ENCODE measurements around the gene SECISBP2. TPM values are rescaled to one million over a fixed set of nuclear protein-coding genes. Genes with fewer than 3 reads are reported as not detected.
A peak's percentile ranks its signal among the peaks of the same experiment; 100 is the strongest.
"Not testable (repeated sequence)": the region's sequence is repeated elsewhere in the genome, so short reads cannot be mapped to it uniquely, and the experiment has no call there.

The SECISBP2 gene
- total RNA-seq, 1 donor from 2014 or later: 55.6 TPM

DNA sequence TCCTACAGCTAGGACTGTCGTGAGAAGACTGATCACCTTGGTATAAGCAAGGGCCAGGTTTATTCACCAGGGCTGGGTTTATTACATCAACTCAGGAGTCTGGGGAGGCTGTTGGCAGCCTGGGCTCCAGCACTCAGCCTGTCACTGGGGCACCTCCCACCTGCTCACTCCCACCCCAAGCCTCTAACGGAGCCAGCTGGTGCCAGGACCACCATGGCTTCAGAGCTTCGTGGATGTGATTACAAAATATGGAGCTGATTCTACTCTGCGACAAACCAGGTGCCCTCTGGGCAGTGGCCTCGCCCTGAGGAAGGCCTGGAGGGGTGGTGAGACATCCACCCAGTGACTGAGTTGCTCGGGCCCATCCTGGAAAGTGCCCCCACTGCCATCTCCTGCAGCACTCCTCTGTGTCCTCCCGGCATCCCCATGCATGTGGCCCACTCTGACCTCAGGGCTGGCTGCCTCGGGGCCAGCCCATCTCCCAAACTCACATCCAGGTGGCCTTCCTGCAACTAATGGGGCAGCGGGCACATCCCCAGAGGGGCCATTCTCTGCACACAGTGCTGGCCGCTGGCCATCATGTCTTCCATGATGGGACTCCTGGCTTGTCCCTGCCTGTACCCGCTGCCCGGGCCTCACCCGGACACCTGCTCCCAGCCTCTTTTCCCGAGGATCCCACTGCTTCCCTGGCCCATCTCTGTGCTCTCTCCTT lies 49.6 kb downstream of the SECISBP2 start:
- no peak for TF ChIP-seq CTCF (IDR thresholded peaks at IDR 0.05)
- Histone ChIP-seq H3K36me3 (peaks cover 4% of the 10 kb centered on the region), H3K27ac (no peak overlapping the region), H3K27me3 (ENCODE audit: low read depth) (no peaks in the 10 kb centered on the region), H3K4me1 (no peaks in the 10 kb centered on the region), H3K4me3 (no peak overlapping the region), H3K9me3 (no peaks in the 10 kb centered on the region)
- ATAC-seq (no peak), DNase-seq (no peak)
- intact Hi-C loops (cut with DNase I): no loop called here

GRCh38 chr9:89368550-89368949 lies 50.2 kb downstream of the SECISBP2 start:
- Histone ChIP-seq H3K27me3 (ENCODE audit: low read depth) (no peaks in the 10 kb centered on the region), H3K27ac (no peak overlapping the region), H3K4me1 (no peaks in the 10 kb centered on the region), H3K4me3 (no peak overlapping the region), H3K36me3 (no peaks in the 10 kb centered on the region), H3K9me3 (no peaks in the 10 kb centered on the region)
- ATAC-seq: no peak
- no peak for TF ChIP-seq CTCF (IDR thresholded peaks at IDR 0.05)
- intact Hi-C loops (cut with DNase I): no loop called here
- no peak for DNase-seq

DNA sequence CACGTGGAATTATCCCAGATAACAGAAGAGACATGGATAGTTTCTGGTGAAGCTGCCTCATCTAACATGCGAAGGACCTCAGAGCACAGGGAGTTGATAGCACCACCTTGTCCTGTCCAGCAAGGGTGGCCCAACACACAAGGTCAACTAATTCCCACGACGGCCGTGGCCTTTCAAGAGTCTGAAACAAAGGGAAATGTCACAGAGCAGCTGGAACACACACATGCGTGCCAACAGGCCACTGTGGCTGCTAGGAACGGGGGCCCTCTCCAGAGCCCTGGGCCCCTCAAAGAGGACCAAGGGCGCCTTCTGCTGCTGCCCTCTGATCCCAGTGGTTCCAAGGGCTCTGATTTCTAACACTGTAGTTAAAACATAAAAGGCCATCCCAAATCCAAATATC lies 50.7 kb downstream of the SECISBP2 start:
- H3K27me3 ChIP-seq (ENCODE audit: low read depth): no peaks in the 10 kb centered on the region
- no peaks in the 10 kb centered on the region for H3K4me1 ChIP-seq
- no peak overlapping the region for H3K4me3 ChIP-seq
- intact Hi-C loops (cut with DNase I): no loop called here
- H3K36me3 ChIP-seq: no peaks in the 10 kb centered on the region
- no peaks in the 10 kb centered on the region for H3K9me3 ChIP-seq
- ATAC-seq: no peak
- TF ChIP-seq CTCF (IDR thresholded peaks at IDR 0.05): no peak
- no peak for DNase-seq
- no peak overlapping the region for H3K27ac ChIP-seq

DNA sequence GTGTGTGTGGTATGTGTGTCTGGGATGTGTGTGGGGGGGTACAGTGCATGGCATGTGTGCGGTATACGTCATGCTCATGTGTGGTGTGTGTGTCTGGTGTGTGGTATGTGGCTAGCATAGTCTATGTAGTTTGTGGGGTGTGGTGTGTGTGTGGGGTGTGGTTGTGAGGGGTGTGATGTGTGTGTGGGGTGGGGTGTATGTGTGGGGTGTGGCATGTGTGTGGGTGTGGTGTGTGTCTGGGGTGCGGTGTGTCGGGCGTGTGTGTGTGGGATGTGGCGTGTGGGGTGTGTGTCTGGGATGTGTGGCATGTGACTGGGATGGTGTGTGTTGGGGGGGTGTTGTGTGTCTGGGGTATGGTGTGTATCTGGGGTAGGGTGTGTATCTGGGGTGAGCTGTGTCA lies 52.3 kb downstream of the SECISBP2 start:
- ATAC-seq: no peak

DNA sequence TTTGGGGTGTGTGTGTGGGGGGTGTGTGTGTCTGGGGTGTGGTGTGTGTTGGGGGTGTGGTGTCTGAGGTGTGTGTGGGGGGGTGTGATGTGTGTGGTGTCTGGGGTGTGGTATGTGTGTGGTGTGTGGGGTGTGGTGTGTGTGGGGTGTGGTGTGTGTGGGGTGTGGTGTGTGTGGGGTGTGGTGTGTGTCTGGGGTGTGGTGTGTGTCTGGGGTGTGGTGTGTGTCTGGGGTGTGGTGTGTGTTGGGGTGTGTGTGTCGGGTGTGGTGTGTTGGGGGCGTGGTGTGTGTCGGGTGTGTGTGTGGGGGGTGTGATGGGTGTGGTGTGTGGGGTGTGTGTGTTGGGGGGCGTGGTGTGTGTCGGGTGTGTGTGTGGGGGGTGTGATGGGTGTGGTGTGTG lies 53.5 kb downstream of the SECISBP2 start:
- DNase-seq; intact Hi-C loops (cut with DNase I); H3K4me3 ChIP-seq; H3K27me3 ChIP-seq (ENCODE audit: low read depth); H3K27ac ChIP-seq; H3K4me1 ChIP-seq; H3K36me3 ChIP-seq; H3K9me3 ChIP-seq: not testable (repeated sequence)
- peak in 1 of 2 donors; percentile 34 for ATAC-seq

More for the DNA sequence above, 52.3 kb downstream of the SECISBP2 start:
- Histone ChIP-seq H3K4me3 (no peak overlapping the region), H3K27me3 (ENCODE audit: low read depth) (no peaks in the 10 kb centered on the region), H3K36me3 (no peaks in the 10 kb centered on the region), H3K27ac (no peak overlapping the region), H3K4me1 (no peaks in the 10 kb centered on the region), H3K9me3 (no peaks in the 10 kb centered on the region)
- no peak for TF ChIP-seq CTCF (IDR thresholded peaks at IDR 0.05)
- intact Hi-C loops (cut with DNase I): no loop called here
- no peak for DNase-seq

DNA sequence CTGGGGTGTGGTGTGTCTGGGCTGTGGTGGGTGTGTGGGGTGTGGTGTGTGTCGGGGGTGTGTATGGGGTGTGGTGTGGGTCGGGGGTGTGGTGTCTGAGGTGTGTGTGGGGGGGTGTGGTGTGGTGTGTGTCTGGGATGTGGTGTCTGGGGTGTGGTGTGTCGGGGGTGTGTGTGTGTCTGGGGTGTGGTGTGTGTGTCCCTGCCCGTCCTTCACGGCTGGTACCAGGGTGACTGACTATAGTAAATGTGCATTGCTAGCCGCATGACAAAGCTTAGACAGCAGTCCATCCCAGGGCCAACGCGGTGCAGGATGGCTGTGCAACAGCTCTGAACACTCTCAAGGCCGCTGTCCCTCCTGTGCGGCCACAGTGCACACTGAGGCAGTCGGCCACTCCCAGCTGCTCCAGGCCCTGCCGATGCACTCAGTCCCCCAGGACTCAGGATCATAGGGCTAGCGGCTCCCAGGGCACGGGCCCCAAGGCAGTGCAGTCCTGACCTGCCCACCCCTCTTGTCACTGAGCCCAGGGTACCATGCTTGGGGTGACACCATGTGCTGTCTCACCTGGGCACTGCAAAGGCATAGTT lies 54.0 kb downstream of the SECISBP2 start:
- no peak for DNase-seq
- Histone ChIP-seq H3K27ac (no peak overlapping the region), H3K9me3 (no peaks in the 10 kb centered on the region), H3K4me1 (no peaks in the 10 kb centered on the region), H3K36me3 (peaks cover 9% of the 10 kb centered on the region), H3K27me3 (ENCODE audit: low read depth) (no peaks in the 10 kb centered on the region), H3K4me3 (no peak overlapping the region)
- intact Hi-C loops (cut with DNase I): no loop called here
- peak; percentile 9 to 19 for ATAC-seq
- TF ChIP-seq CTCF (IDR thresholded peaks at IDR 0.05): no peak

Data from lower lobe of right lung (tissue), 2 donors.